Activated T-helper 2 cell treated with anti-CD3 and anti-CD28 coated beads, Interferon-gamma antibody, Interleukin-2, Interleukin-4, amounts not matched to agents 10 μg/mL and 5 μg/mL and 100 μg/mL, durations not matched to agents 14 hours and 24 hours and 36 hours (primary cell): ENCODE data around the gene BMP8B. TPM values are rescaled to one million over a fixed set of nuclear protein-coding genes. Genes with fewer than 3 reads are reported as not detected.
"Not testable (repeated sequence)": the region's sequence is repeated elsewhere in the genome, so short reads cannot be mapped to it uniquely, and the experiment has no call there.

Source experiments
- DNase-seq: peaks from one replicate; pipeline ENCODE4 v3.0.0; 2021; ENCODE audit warnings: low spot score
- H3K27ac Mint-ChIP-seq: one replicate; pipeline ENCODE4 v1.8.0; 2021; ENCODE audit warnings: mixed read lengths
- H3K27me3 Mint-ChIP-seq: one replicate; pipeline ENCODE4 v1.8.0; 2021; ENCODE audit warnings: low read depth, mixed read lengths
- H3K36me3 Mint-ChIP-seq: one replicate; pipeline ENCODE4 v1.8.0; 2021; ENCODE audit warnings: low read depth, mixed read lengths
- H3K4me1 Mint-ChIP-seq: one replicate; pipeline ENCODE4 v1.8.0; 2021; ENCODE audit warnings: low read depth, mixed read lengths
- H3K4me3 Mint-ChIP-seq: one replicate; pipeline ENCODE4 v1.8.0; 2021; ENCODE audit warnings: low read depth, mild to moderate bottlenecking, moderate library complexity, mixed read lengths
- H3K9me3 Mint-ChIP-seq: one replicate; pipeline ENCODE4 v1.8.0; 2021; ENCODE audit warnings: mixed read lengths
- intact Hi-C: fragments of 100-400 bp; cut with micrococcal nuclease; formaldehyde crosslinking; loops from one replicate; pipeline ENCODE4 v1.15.1; 2023
- total RNA-seq: library from RNA; stranded (reverse); gene quantifications from 2 replicates; pipeline ENCODE4 v1.2.3, GENCODE V29; 2022

The BMP8B gene
- total RNA-seq, 1 donor from 2014 or later: 1.9 TPM

- H3K4me3 Mint-ChIP-seq: peak overlapping the region; percentile 55
- intact Hi-C loops: loop anchor here (2.0 to 10.0 kb wide), 3 partner anchors 63 to 195 kb away; partner anchors contain the start of gene PPIE
- peaks cover 3% of the 10 kb centered on the region for H3K36me3 Mint-ChIP-seq
- peaks cover 10% of the 10 kb centered on the region for H3K4me1 Mint-ChIP-seq
- DNase-seq: peak; percentile 48
- H3K27ac Mint-ChIP-seq: peak overlapping the region; percentile 72
- H3K27me3 Mint-ChIP-seq: no peaks in the 10 kb centered on the region
- no peaks in the 10 kb centered on the region for H3K9me3 Mint-ChIP-seq
These were observed 11.3 kb upstream of the BMP8B start for GRCh38 chr1:39799770-39800470.

DNA sequence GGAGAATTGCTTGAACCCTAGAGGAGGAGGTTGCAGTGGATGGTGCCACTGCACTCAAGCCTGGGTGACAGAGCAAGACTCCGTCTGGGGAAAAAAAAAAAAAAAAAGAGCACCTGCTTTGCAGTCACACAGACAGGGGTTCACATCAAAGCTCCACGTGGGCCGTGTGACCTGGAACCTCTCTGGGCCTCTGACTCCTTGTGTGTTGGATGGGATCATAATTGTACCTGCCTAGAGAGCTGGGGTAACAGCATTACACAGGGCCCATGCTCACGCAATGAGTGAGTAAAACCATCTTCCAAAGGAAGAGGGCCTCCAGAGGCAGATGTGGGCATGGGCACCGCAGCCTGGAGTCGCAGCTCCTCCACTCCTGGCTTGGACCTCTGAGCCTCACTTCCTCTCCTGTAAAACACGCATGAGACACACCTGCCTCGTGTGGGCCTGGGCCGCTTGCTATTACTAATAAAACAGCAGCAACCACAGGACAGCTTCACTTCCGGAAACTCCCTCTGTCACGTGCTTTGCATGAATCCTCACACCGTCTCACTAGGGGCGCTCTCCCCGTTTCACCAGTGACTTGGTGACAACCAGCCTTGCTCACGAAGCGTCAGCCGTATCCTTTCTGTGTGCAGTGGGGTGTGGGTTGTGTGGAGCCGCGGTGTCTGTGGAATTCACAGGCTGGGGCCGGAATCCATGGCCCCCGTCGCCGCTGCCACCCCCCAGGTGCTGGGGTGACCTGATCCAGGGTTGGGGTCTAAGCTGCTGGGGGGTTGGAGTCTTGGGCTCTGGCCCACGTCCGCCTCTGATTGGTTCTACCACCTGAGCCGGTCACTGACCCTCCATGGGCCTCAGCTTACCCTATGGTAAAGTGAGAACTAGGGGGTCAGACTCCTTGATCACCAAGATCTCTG, 10.4 kb upstream of the BMP8B start:
- Mint-ChIP-seq H3K27ac (peak overlapping the region; percentile 72), H3K4me3 (peak overlapping the region; percentile 55), H3K4me1 (peaks cover 10% of the 10 kb centered on the region)
- intact Hi-C loops: loop anchor here (2.0 to 10.0 kb wide), 3 partner anchors 62 to 194 kb away; partner anchors contain the start of gene PPIE
- H3K9me3 Mint-ChIP-seq, H3K27me3 Mint-ChIP-seq, H3K36me3 Mint-ChIP-seq: not testable (repeated sequence)
- peak; percentile 84 for DNase-seq

GRCh38 chr1:39795651-39796050, 7.0 kb upstream of the BMP8B start:
- H3K36me3 Mint-ChIP-seq: peaks cover 3% of the 10 kb centered on the region
- peaks cover 16% of the 10 kb centered on the region for H3K4me1 Mint-ChIP-seq
- no peak for DNase-seq
- intact Hi-C loops: loop anchor here (5.0 to 10.0 kb wide), 2 partner anchors 58 to 191 kb away; partner anchors contain the start of gene PPIE
- no peak overlapping the region for H3K27ac Mint-ChIP-seq
- H3K27me3 Mint-ChIP-seq: peaks cover 11% of the 10 kb centered on the region
- no peaks in the 10 kb centered on the region for H3K9me3 Mint-ChIP-seq
- no peak overlapping the region for H3K4me3 Mint-ChIP-seq

DNA sequence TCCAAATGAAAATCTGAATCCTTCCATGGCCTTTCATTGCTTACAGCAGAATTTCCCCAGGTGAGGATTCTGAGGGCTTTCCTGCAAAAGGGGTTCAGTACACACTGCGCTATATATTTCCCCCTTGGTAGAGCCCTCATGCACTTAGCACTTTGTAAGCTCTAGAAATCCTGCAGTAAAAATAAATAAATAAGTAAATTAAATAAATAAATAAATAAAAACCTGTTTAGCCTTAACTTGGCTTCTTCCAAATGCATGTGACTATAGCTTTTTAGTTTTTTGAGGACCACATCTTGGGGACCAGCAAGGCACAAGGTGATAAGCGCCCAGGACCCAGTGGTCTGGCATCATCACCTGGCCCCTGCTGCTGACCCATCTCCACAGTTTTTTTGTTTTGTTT, 3.2 kb upstream of the BMP8B start:
- H3K4me3 Mint-ChIP-seq: no peak overlapping the region
- no peak overlapping the region for H3K27ac Mint-ChIP-seq
- no peaks in the 10 kb centered on the region for H3K9me3 Mint-ChIP-seq
- intact Hi-C loops: loop anchor here (5.0 to 10.0 kb wide), 2 partner anchors 35 to 187 kb away; no protein-coding TSS in a partner anchor
- H3K36me3 Mint-ChIP-seq: no peaks in the 10 kb centered on the region
- no peak for DNase-seq
- H3K27me3 Mint-ChIP-seq: peaks cover 24% of the 10 kb centered on the region
- H3K4me1 Mint-ChIP-seq: peaks cover 12% of the 10 kb centered on the region

GRCh38 chr1:39789571-39790110, 976 bp upstream of the BMP8B start:
- Mint-ChIP-seq H3K4me1 (peaks cover 12% of the 10 kb centered on the region), H3K27ac (peak overlapping the region; percentile 58), H3K9me3 (no peaks in the 10 kb centered on the region), H3K4me3 (peak overlapping the region; percentile 75), H3K36me3 (no peaks in the 10 kb centered on the region), H3K27me3 (peaks cover 29% of the 10 kb centered on the region)
- intact Hi-C loops: loop anchor here (5.0 to 10.0 kb wide), 2 partner anchors 32 to 185 kb away; no protein-coding TSS in a partner anchor
- no peak for DNase-seq

DNA sequence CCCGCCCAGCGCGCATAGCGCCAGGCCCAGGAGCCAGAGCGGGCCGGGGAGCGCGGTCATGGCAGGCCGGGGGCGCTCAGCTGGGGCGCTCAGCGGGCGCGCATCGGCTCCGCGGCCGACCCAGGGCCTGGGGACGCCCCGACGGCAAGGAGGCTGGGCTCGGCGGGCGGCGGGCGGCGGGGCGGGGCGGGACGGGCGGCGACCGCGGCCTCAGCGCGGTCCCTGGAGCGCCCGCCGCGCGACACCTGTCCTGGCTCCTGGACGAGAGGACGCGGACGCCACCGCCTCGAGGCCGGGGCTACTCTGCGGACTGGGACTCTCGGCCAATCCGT, 273 bp downstream of the BMP8B start:
- peaks cover 31% of the 10 kb centered on the region for H3K27me3 Mint-ChIP-seq
- intact Hi-C loops: no loop called here
- H3K36me3 Mint-ChIP-seq: no peaks in the 10 kb centered on the region
- DNase-seq: no peak
- no peak overlapping the region for H3K27ac Mint-ChIP-seq
- no peak overlapping the region for H3K4me3 Mint-ChIP-seq
- peaks cover 12% of the 10 kb centered on the region for H3K4me1 Mint-ChIP-seq
- no peaks in the 10 kb centered on the region for H3K9me3 Mint-ChIP-seq

DNA sequence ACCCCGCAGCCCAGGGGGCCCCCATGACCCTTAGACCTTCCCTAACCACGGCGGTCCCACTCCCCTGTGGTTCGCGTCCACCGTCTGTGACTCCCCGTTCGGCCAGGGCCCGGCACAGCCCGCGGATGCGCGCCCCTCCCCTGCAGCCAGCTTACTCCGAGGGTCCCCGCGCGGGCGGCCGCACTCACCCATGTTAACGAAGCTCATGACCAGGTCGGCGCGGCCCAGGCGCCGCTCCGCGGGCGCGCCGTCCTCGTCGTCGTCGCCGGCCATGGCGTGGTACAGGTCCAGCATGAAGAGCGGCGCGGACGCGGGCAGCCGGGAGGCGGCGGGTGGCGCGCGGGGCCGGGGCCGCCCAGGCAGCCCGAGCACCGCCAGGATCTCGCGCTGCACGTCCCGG, 701 bp downstream of the BMP8B start:
- intact Hi-C loops, H3K27ac Mint-ChIP-seq, H3K9me3 Mint-ChIP-seq, H3K36me3 Mint-ChIP-seq, DNase-seq: not testable (repeated sequence)
- H3K4me1 Mint-ChIP-seq: peaks cover 11% of the 10 kb centered on the region
- H3K27me3 Mint-ChIP-seq: peaks cover 31% of the 10 kb centered on the region
- H3K4me3 Mint-ChIP-seq: peak overlapping the region; percentile 37

DNA sequence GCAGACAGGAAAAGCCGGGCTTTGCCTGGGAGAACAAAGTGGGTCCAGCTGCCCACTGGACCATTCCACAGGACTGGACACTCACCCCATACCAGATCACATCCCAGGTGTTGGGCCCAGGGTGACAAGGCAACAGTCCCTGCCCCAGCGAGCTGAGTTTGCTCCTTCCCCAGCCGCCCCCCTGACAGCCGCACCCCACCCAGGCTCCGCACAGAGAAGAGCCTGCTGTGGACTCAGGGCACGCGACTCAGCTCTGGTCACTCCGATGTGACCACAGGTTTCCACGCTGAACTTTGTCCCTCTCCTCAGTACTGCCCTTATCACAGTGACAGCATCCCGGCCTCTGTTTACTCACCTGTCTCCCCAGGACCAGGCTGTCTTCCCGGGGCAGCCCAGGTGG, 1.2 kb downstream of the BMP8B start:
- H3K27me3 Mint-ChIP-seq: peaks cover 26% of the 10 kb centered on the region
- no peaks in the 10 kb centered on the region for H3K9me3 Mint-ChIP-seq
- H3K36me3 Mint-ChIP-seq: no peaks in the 10 kb centered on the region
- H3K27ac Mint-ChIP-seq: no peak overlapping the region
- peak overlapping the region; percentile 24 for H3K4me3 Mint-ChIP-seq
- peaks cover 6% of the 10 kb centered on the region for H3K4me1 Mint-ChIP-seq
- intact Hi-C loops: no loop called here
- DNase-seq: no peak

- peak overlapping the region; percentile 24 for H3K4me3 Mint-ChIP-seq
- H3K4me1 Mint-ChIP-seq, H3K9me3 Mint-ChIP-seq, DNase-seq, intact Hi-C loops, H3K27ac Mint-ChIP-seq, H3K36me3 Mint-ChIP-seq: not testable (repeated sequence)
- peaks cover 25% of the 10 kb centered on the region for H3K27me3 Mint-ChIP-seq
These were observed 1.6 kb downstream of the BMP8B start for GRCh38 chr1:39787108-39787375.

DNA sequence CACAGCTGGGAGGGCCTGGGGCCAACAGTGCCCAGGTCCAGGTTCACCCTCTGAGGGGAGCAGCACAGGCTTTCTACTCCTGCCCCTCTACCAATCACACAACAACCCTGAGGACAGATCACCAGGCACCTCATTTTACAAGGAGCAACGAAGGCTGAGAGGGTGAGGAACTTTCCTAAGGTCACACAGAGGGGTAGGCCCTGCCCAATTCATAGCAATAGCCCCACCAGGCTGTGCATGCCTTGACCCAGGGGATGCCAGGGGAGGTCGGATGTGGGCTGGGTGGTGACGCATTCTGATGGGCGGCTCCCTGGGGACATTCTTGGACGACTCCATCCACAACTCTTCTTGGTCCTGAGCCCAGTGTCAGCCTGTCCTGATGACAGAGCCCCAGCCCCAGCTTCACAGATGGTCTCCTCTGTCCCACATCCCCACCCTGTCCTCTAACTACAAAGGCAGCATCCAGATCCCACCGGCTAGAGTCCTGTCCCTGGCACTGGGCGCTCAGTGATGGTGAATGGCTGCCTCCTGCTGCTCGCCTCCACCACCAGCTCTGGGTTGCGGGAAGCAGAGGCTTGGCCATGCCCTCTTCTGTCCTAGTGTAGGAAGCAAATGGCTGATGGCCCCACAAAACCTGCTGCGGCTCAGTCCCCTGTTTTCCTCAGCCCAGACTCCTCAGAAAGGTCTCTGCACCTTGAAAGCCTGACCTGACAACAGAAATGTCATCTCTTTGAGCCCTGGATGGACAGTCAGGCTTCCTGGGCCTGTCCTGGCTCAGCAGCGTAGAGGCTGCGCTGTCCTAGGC, 2.2 kb downstream of the BMP8B start:
- H3K36me3 Mint-ChIP-seq, H3K4me1 Mint-ChIP-seq, H3K27ac Mint-ChIP-seq, DNase-seq, H3K9me3 Mint-ChIP-seq, intact Hi-C loops: not testable (repeated sequence)
- Mint-ChIP-seq H3K4me3 (peak overlapping the region; percentile 43), H3K27me3 (peaks cover 24% of the 10 kb centered on the region)

DNA sequence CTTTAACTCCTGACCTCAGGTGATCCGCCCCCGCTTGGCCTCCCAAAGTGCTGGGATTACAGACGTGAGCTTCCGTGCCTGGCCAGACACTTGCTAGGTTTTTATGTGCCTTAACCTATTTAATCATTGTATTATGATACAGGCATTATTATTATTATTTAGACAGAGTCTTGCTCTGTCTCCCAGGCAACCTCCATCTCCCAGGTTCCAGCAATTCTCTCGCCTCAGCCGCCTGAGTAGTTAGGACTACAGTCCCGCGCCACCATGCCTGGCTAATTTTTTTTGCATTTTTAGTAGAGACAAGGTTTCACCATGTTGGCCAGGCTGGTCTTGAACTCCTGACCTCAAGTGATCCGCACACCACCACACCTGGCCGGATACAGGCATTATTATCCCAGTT, 6.0 kb downstream of the BMP8B start:
- H3K4me3 Mint-ChIP-seq, H3K36me3 Mint-ChIP-seq, H3K27ac Mint-ChIP-seq, DNase-seq, intact Hi-C loops, H3K4me1 Mint-ChIP-seq, H3K9me3 Mint-ChIP-seq: not testable (repeated sequence)
- H3K27me3 Mint-ChIP-seq: peaks cover 22% of the 10 kb centered on the region

DNA sequence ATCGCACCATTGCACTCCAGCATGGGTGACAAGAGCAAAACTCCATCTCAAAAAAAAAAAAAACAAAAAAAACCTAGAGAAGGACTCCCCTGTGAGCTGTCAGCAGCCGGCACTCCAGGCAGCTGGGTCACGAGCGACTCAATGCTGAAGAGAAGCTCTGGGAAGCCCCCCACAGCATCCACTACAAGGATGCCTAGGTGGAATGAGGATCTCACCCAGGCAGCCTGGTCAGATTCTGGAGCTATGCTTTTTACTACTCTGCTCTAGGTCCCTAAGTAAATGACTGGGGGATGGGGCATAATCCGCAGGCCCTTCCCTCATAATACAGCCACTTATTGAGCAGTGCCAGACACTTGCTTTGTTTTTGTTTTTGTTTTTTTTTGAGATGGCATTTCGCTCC, 6.6 kb downstream of the BMP8B start:
- H3K4me1 Mint-ChIP-seq: no peaks in the 10 kb centered on the region
- intact Hi-C loops: no loop called here
- peaks cover 17% of the 10 kb centered on the region for H3K27me3 Mint-ChIP-seq
- no peaks in the 10 kb centered on the region for H3K9me3 Mint-ChIP-seq
- no peak overlapping the region for H3K4me3 Mint-ChIP-seq
- no peaks in the 10 kb centered on the region for H3K36me3 Mint-ChIP-seq
- H3K27ac Mint-ChIP-seq: no peak overlapping the region
- no peak for DNase-seq
